GM13977 (cell line): ENCODE data around the gene VMP1.
"Not testable (repeated sequence)": the region's sequence is repeated elsewhere in the genome, so short reads cannot be mapped to it uniquely, and the experiment has no call there.

Experiments
- DNase-seq: peaks from one replicate; pipeline ENCODE4 v3.0.0; 2012; ENCODE audit warnings: low spot score
- CTCF ChIP-seq: IDR thresholded peaks from 2 replicates; pipeline ENCODE4 v1.5.1; 2012; ENCODE audit warnings: mild to moderate bottlenecking, control low read depth; ENCODE audit not compliant: insufficient read depth; ENCODE audit errors: extremely low read depth, missing control alignments
- in situ Hi-C: fragments of 300-500 bp; cut with MboI; formaldehyde crosslinking; loops from one replicate; pipeline ENCODE4 v1.12.0; 2022; ENCODE audit warnings: low sequenced_read_pairs, low pct_unique_long_range_greater_than_20kb, mixed read lengths, inconsistent platforms; ENCODE audit not compliant: unreplicated experiment

The VMP1 gene

GRCh38 chr17:59839651-59840328, 132.3 kb downstream of the VMP1 start:
- DNase-seq: no peak
- no peak for TF ChIP-seq CTCF
- in situ Hi-C loops: no loop called here

GRCh38 chr17:59840329-59841090, 133.1 kb downstream of the VMP1 start:
- TF ChIP-seq CTCF: no peak
- in situ Hi-C loops: no loop called here
- DNase-seq: no peak

- DNase-seq, in situ Hi-C loops: not testable (repeated sequence)
Measured at GRCh38 chr17:59841091-59841881, 133.8 kb downstream of the VMP1 start.

- DNase-seq, in situ Hi-C loops: not testable (repeated sequence)
Measured at GRCh38 chr17:59841882-59842263, 134.4 kb downstream of the VMP1 start.

- no peak for DNase-seq
- no peak for TF ChIP-seq CTCF
- in situ Hi-C loops: no loop called here
Measured at GRCh38 chr17:59842901-59843652, 135.6 kb downstream of the VMP1 start.

GRCh38 chr17:59844884-59845594, 137.6 kb downstream of the VMP1 start:
- no peak for DNase-seq
- in situ Hi-C loops: no loop called here
- no peak for TF ChIP-seq CTCF
